Right lobe of liver (tissue), 6 donors: ENCODE measurements around the gene RPTOR. TPM values are rescaled to one million over a fixed set of nuclear protein-coding genes. Genes with fewer than 3 reads are reported as not detected.

ENCODE experiments used
- ATAC-seq, 4 donors: fragments of 200-7000 bp; cut with Tn5 transposase; one replicate each; pipeline ENCODE4 v1.9.1; 2020; ENCODE audit warnings: mild to moderate bottlenecking in 4 of 4, moderate library complexity in 4 of 4
- DNase-seq, 3 donors: peaks; one replicate each; pipeline ENCODE4 v3.0.0-alpha.2; 2020
- H3K27ac ChIP-seq, 3 donors: fragments of 200-600 bp; one replicate each; pipeline ENCODE4 v1.8.0; 2022
- H3K27me3 ChIP-seq, 2 donors: fragments of 200-600 bp; one replicate each; pipeline ENCODE4 v1.8.0; 2022
- H3K36me3 ChIP-seq, 4 donors: fragments of 200-600 bp; sonication (generic) in 1 of 4; one replicate each; pipeline versions ENCODE4 v1.5.1 to v1.8.0; 2017 to 2022; ENCODE audit warnings: control low read depth in 1 of 4
- H3K4me1 ChIP-seq, 4 donors: fragments of 200-600 bp; sonication (generic) in 1 of 4; one replicate each; pipeline versions ENCODE4 v1.5.1 to v1.8.0; 2017 to 2022; ENCODE audit warnings: control low read depth in 1 of 4
- H3K4me3 ChIP-seq, 3 donors: fragments of 200-600 bp; one replicate each; pipeline ENCODE4 v1.8.0; 2022
- H3K9me3 ChIP-seq, 4 donors: fragments of 200-600 bp; sonication (generic) in 1 of 4; one replicate each; pipeline versions ENCODE4 v1.5.1 to v1.8.0; 2017 to 2022; ENCODE audit warnings: control low read depth in 1 of 4
- CTCF ChIP-seq, 4 donors: fragments of 200-600 bp in 3 of 4; fragments of 450-650 bp in 1 of 4; IDR thresholded peaks; one replicate each; pipeline versions ENCODE4 v1.5.1 to v1.8.0; 2016 to 2022; ENCODE audit warnings: antibody characterized with exemption in 4 of 4, mild to moderate bottlenecking in 2 of 4
- POLR2A ChIP-seq: fragments of 450-650 bp; IDR thresholded peaks from one replicate; pipeline ENCODE4 v1.6.1; 2017; ENCODE audit warnings: antibody characterized with exemption, mild to moderate bottlenecking
- WGBS: methylation state at CpG from one replicate; pipeline ENCODE4 v1.1.6; 2018; ENCODE audit warnings: low coverage, low lambda C conversion rate; ENCODE audit not compliant: insufficient coverage; ENCODE audit errors: missing lambda C conversion rate; 5-methylcytosine and 5-hydroxymethylcytosine counted together
- intact Hi-C, 2 donors: fragments of 100-400 bp; cut with DNase I; formaldehyde crosslinking; loops; one replicate each; pipeline versions ENCODE4 v1.11.2 to v1.14.1; 2022
- total RNA-seq, 6 experiments: library from RNA; depleted of rRNA in 2 of 6; stranded (reverse); fragments of >200 nt in 2 of 6; fragmentation: NEBNext Ultra II Directional in 3 of 6; extraction: Animal tissue kit (Norgen Biotek cat#: 25700) in 3 of 6; gene quantifications; one replicate each; pipeline versions ENCODE4 v1.1.0 to v1.2.4, GENCODE V29; 2016 to 2023
- donor health status: DM: no; HTN: yes; CAD: no.
- donor health status: DM: no; HTN: no; CAD: no.
- donor health status: DM: no; HTN: no; CAD: no.
- donor health status: DM: no; HTN: yes; CAD: no.
- donor health status: DM: no; HTN: yes; CAD: no.

RPTOR gene
- total RNA-seq, 6 experiments from 2014 or later: 13.1 to 24.0 (median 15.5) TPM

GRCh38 chr17:80588702-80589383, 44.2 kb downstream of the RPTOR start:
- no peak for TF ChIP-seq CTCF (IDR thresholded peaks at IDR 0.05)
- TF ChIP-seq POLR2A: no peak
- DNase-seq (no peak), ATAC-seq (no peak)
- Histone ChIP-seq H3K9me3 (no peaks in the 10 kb centered on the region), H3K27me3 (no peaks in the 10 kb centered on the region), H3K36me3 (no peaks in the 10 kb centered on the region), H3K4me3 (no peak overlapping the region), H3K27ac (no peak overlapping the region), H3K4me1 (no peaks in the 10 kb centered on the region)
- intact Hi-C loops: no loop called here
- 58% methylated on average over 2 of the region's 9 CpGs for WGBS

- H3K27ac ChIP-seq: no peak overlapping the region
- H3K27me3 ChIP-seq: no peaks in the 10 kb centered on the region
- intact Hi-C loops: no loop called here
- DNase-seq (no peak), ATAC-seq (no peak)
- no peak overlapping the region for H3K4me3 ChIP-seq
- 90% methylated on average over 3 of the region's 3 CpGs for WGBS
- TF ChIP-seq CTCF (IDR thresholded peaks at IDR 0.05) (no peak), POLR2A (no peak)
- no peaks in the 10 kb centered on the region for H3K36me3 ChIP-seq
- H3K9me3 ChIP-seq: no peaks in the 10 kb centered on the region
- no peaks in the 10 kb centered on the region for H3K4me1 ChIP-seq
These were observed 47.1 kb downstream of the RPTOR start for GRCh38 chr17:80591788-80592187.

- intact Hi-C loops: no loop called here
- TF ChIP-seq CTCF (IDR thresholded peaks at IDR 0.05) (no peak), POLR2A (no peak)
- Histone ChIP-seq H3K36me3 (no peaks in the 10 kb centered on the region), H3K27me3 (no peaks in the 10 kb centered on the region), H3K4me3 (no peak overlapping the region), H3K4me1 (no peaks in the 10 kb centered on the region), H3K9me3 (no peaks in the 10 kb centered on the region), H3K27ac (no peak overlapping the region)
- ATAC-seq (no peak), DNase-seq (no peak)
- 71% methylated on average over 4 of the region's 5 CpGs for WGBS
These were observed 47.6 kb downstream of the RPTOR start for GRCh38 chr17:80592243-80592642.

- Histone ChIP-seq H3K4me3 (no peak overlapping the region), H3K9me3 (no peaks in the 10 kb centered on the region), H3K36me3 (no peaks in the 10 kb centered on the region), H3K4me1 (no peaks in the 10 kb centered on the region), H3K27me3 (no peaks in the 10 kb centered on the region), H3K27ac (no peak overlapping the region)
- no peak for TF ChIP-seq POLR2A
- no peak for TF ChIP-seq CTCF (IDR thresholded peaks at IDR 0.05)
- intact Hi-C loops: no loop called here
- 92% methylated on average over 5 of the region's 8 CpGs for WGBS
- no peak for DNase-seq
- ATAC-seq: no peak
These were observed 48.5 kb downstream of the RPTOR start for GRCh38 chr17:80593181-80593580.
